Effector memory CD4-positive, alpha-beta T cell (primary cell): ENCODE results near the gene TXNDC11.

Source experiments
- DNase-seq, 3 donors: peaks; one replicate each; pipeline ENCODE4 v3.0.0-alpha.2; 2020
- H3K27ac ChIP-seq: 2 replicates; pipeline ENCODE4 v1.7.0; 2013; ENCODE audit warnings: mild to moderate bottlenecking, low read length, moderate library complexity; ENCODE audit not compliant: insufficient read depth, poor library complexity, severe bottlenecking
- H3K27me3 ChIP-seq: replicated peaks from 2 replicates; pipeline ENCODE4 v1.7.0; 2013; ENCODE audit warnings: mild to moderate bottlenecking, low read length; ENCODE audit not compliant: insufficient read depth, control insufficient read depth, poor library complexity, severe bottlenecking
- H3K36me3 ChIP-seq: 2 replicates; pipeline ENCODE4 v1.7.0; 2013; ENCODE audit warnings: mild to moderate bottlenecking, low read length, moderate library complexity; ENCODE audit not compliant: control insufficient read depth, insufficient read depth
- H3K4me1 ChIP-seq: 2 replicates; pipeline ENCODE4 v1.7.0; 2013; ENCODE audit warnings: low read length, mild to moderate bottlenecking; ENCODE audit not compliant: control insufficient read depth, insufficient read depth, poor library complexity, severe bottlenecking
- H3K4me3 ChIP-seq: 2 replicates; pipeline ENCODE4 v1.7.0; 2013; ENCODE audit warnings: low read length, low read depth, mild to moderate bottlenecking; ENCODE audit not compliant: insufficient read depth, poor library complexity, severe bottlenecking
- H3K9me3 ChIP-seq: 2 replicates; pipeline ENCODE4 v1.7.0; 2013; ENCODE audit warnings: mild to moderate bottlenecking, low read length, moderate library complexity; ENCODE audit not compliant: control insufficient read depth

Gene TXNDC11

DNA sequence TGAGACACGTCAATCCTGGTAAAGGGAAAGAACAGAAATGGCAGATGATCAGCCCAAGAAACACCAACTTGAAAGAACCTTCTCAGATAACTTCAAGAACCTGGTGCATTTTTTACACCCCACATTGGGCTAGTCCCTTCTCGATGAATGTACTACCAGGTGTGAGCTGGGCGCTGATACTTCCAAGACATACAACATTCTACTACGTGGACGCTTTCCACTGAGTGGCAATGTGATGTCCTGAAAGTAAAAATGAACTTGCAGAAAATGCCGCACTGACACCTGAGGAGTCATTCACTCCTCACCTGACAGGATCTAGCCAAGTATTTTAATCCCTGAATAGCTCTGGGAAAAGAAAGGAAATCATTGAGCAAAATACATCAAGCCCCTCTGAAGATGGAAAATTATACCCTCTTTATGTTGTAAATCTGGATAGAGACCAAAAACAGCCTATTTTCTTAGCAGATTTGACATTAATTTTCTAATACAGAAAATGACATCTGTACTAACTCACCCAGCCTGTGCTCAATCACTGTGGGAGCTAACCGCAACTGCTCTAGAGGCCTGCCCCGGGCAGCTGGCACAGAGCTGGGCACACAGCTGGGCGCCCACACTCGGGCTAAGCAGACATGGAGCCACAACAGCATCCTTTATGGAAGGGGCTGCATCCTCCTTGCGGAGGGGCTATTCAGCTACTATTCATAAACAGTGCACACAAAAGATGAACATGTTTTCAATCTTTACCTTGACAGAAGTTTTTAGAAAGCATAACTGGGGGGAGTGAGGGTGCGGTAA, 58.2 kb downstream of the TXNDC11 start:
- Histone ChIP-seq H3K36me3 (peaks cover 56% of the 10 kb centered on the region), H3K27me3 (no peaks in the 10 kb centered on the region), H3K4me1 (peaks cover 14% of the 10 kb centered on the region), H3K9me3 (no peaks in the 10 kb centered on the region), H3K4me3 (no peak overlapping the region), H3K27ac (no peak overlapping the region)
- DNase-seq = no peak

DNA sequence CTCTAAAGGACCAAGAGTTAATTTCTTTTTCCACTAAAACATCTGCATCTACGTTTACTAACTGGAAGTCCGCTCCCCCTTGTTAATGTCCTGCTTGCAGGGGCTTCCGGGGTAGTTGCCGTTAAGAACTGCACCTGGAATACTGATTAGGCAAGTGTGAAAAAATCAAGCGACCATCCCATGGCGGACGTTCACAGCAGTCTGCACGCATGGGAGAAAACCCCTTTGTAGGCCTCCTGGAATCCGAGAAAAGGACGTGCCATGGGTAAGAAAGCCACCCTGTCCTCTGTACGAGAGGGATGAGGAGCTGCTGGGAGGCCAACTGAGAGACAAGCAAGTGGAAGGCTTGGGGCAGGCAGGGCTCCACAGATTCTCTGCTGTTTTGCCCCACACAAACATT, 59.5 kb downstream of the TXNDC11 start:
- H3K27me3 ChIP-seq = no peaks in the 10 kb centered on the region
- no peak for DNase-seq
- H3K27ac ChIP-seq = no peak overlapping the region
- H3K4me3 ChIP-seq = no peak overlapping the region
- peaks cover 66% of the 10 kb centered on the region for H3K36me3 ChIP-seq
- H3K9me3 ChIP-seq = no peaks in the 10 kb centered on the region
- peaks cover 14% of the 10 kb centered on the region for H3K4me1 ChIP-seq

DNA sequence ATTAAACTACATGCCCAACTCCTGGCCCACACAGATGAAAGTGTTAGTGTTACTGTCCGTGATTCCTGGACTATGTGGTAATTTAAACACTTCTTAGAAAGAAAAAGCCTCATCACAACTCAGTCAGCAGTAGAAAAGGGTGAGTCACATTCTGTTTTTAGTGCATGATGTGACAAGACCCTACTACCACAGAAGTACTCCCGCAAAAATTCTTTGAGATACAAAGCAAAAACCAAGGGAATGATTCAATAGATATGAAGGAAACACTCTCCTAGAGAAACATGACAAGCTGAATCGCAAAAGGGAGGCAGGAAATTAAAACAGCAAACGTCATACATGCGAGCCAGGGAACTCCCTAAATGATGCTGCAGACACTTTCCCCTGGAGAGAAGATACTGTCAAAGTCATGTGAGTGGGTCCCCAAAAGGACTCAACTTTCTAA, 60.0 kb downstream of the TXNDC11 start:
- Histone ChIP-seq H3K36me3 (peaks cover 67% of the 10 kb centered on the region), H3K4me3 (no peak overlapping the region), H3K27ac (no peak overlapping the region), H3K4me1 (peaks cover 14% of the 10 kb centered on the region), H3K9me3 (no peaks in the 10 kb centered on the region), H3K27me3 (no peaks in the 10 kb centered on the region)
- DNase-seq = no peak

DNA sequence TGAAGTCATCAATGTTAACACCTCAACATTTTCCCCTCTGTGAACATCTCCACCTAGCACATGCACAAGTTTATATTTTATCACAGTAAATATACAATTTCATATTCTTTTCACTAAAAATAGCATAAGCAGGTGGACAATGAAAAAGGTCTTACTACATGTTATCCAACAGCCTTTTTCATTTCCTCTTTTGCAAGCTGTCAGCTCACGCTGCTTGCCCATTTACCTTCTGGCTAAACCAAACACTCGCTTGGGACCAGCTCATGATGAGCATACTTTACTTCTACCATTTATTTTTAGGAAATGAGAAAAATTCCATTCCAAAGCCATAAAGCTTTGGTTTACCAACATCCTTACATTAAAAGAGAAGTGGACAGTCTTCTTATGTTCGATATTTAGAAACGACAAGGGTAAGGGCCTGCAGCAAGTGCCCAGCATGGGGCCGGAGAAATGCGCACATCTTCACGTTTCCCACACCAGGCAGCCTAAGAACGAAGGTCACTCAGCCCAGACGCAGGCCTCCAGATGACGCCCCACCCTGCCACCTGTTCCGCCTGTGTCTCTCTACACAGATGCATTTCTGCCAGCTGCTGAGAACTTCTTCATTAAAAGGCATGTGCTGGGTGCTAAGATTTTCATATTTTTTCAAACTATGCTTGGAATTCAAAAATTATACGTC, 60.5 kb downstream of the TXNDC11 start:
- Histone ChIP-seq H3K4me1 (peaks cover 14% of the 10 kb centered on the region), H3K27ac (no peak overlapping the region), H3K4me3 (no peak overlapping the region), H3K36me3 (peaks cover 65% of the 10 kb centered on the region), H3K9me3 (no peaks in the 10 kb centered on the region), H3K27me3 (no peaks in the 10 kb centered on the region)
- DNase-seq = no peak

- Histone ChIP-seq H3K27me3 (no peaks in the 10 kb centered on the region), H3K4me1 (peaks cover 14% of the 10 kb centered on the region), H3K4me3 (no peak overlapping the region), H3K36me3 (peaks cover 64% of the 10 kb centered on the region), H3K27ac (no peak overlapping the region), H3K9me3 (no peaks in the 10 kb centered on the region)
- no peak for DNase-seq
These were observed 61.1 kb downstream of the TXNDC11 start for GRCh38 chr16:11681556-11681955.

DNA sequence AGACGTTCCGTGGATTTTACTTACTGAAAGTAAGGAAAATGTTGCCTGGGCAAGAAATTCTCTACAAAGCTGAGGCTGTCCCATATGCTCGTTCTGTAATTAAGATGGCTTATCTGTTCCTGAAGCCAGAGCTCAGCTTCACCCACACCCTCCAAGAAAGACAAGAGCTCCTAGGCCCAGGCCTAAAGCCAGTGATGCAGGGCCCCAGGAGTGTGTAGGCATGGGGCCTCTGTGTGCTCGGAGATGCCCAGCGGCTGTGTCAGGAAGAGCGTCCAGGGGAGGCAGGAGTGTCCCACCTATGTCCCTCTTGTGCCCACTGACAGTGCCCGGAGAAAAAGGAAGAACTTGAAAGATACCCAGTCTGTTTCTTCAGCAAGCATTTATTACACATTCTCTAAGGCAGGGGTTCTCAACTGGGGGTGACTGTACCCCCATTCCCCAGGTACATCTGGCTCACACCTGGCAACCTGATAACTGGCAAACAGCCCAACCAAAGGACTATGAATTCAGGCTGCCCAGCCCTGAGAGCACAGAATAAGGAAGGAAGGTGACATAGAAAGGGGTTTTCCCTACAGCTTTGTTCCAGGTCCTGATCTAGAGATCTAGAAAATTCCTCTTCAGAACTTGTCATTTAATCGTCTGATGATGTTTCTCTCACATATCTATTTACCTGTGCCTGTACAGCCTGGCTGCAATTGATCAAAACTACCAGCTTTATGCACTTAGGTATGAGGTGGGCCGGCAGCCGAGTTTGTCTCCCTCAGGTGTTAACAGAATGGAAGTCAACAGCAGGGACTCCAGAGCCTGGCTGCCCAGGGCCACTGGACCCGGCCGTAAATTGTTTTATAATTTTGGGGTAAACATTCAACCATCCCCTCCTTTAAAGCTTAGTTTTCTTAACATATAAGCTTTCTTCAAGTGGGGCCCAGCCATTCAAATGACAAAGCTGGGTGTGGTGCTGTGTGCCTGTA, 62.4 kb downstream of the TXNDC11 start:
- no peak for DNase-seq
- no peak overlapping the region for H3K27ac ChIP-seq
- H3K9me3 ChIP-seq = no peaks in the 10 kb centered on the region
- peaks cover 14% of the 10 kb centered on the region for H3K4me1 ChIP-seq
- H3K4me3 ChIP-seq = no peak overlapping the region
- peaks cover 66% of the 10 kb centered on the region for H3K36me3 ChIP-seq
- no peaks in the 10 kb centered on the region for H3K27me3 ChIP-seq

DNA sequence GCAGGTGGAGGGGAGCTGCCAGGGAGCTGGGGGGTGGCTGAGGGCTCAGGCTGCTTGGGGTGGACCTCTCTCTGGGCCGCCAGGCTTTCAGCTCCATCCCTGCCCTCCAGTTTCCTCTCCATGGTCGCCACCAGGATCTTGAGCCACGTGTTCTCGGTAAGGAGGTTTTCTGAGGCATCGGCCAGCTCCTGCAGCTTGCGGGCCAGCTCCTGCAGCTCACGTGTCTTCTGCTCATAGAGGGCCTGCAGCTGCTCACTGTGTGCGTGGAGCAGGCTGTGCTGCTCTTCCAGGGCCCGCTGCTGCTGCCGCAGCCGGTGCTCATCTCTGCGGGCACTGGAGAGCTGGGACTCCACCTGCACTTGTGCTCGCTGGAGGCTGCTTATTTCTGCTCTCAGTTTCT, 63.4 kb downstream of the TXNDC11 start:
- H3K27ac ChIP-seq = no peak overlapping the region
- peaks cover 60% of the 10 kb centered on the region for H3K36me3 ChIP-seq
- H3K4me1 ChIP-seq = peaks cover 14% of the 10 kb centered on the region
- no peak for DNase-seq
- no peaks in the 10 kb centered on the region for H3K9me3 ChIP-seq
- H3K4me3 ChIP-seq = no peak overlapping the region
- H3K27me3 ChIP-seq = no peaks in the 10 kb centered on the region

- H3K4me3 ChIP-seq = no peak overlapping the region
- H3K27me3 ChIP-seq = no peaks in the 10 kb centered on the region
- DNase-seq = no peak
- peaks cover 14% of the 10 kb centered on the region for H3K4me1 ChIP-seq
- no peak overlapping the region for H3K27ac ChIP-seq
- H3K36me3 ChIP-seq = peaks cover 51% of the 10 kb centered on the region
- no peaks in the 10 kb centered on the region for H3K9me3 ChIP-seq
These were observed 64.4 kb downstream of the TXNDC11 start for GRCh38 chr16:11677959-11678881.

GRCh38 chr16:11677451-11677951, 65.2 kb downstream of the TXNDC11 start:
- peaks cover 22% of the 10 kb centered on the region for H3K4me1 ChIP-seq
- H3K36me3 ChIP-seq = peaks cover 45% of the 10 kb centered on the region

More at GRCh38 chr16:11677451-11677951, 65.2 kb downstream of the TXNDC11 start:
- Histone ChIP-seq H3K9me3 (no peaks in the 10 kb centered on the region), H3K27ac (no peak overlapping the region), H3K27me3 (no peaks in the 10 kb centered on the region), H3K4me3 (no peak overlapping the region)
- no peak for DNase-seq
